HCT116 (cell line): Measurements from ENCODE around the gene LRR1. TPM values are rescaled to one million over a fixed set of nuclear protein-coding genes. Genes with fewer than 3 reads are reported as not detected.

ENCODE experiments used
- ATAC-seq: fragments of 200-7000 bp; cut with Tn5 transposase; 2 replicates; pipeline ENCODE4 v1.9.1; 2020; ENCODE audit warnings: mild to moderate bottlenecking, moderate library complexity
- BruUV-seq: library from RNA; stranded (reverse); fragments of 400-500 nt; replicated peaks from 2 replicates; lab custom pipeline; 2021; lab: Mats Ljungman, UMichigan
- CTCF ChIA-PET: fragments of 300-600 bp; sonication (Branson Sonifier 250); formaldehyde crosslinking; loops from one replicate; lab custom pipeline; 2021; ENCODE audit warnings: antibody characterized with exemption; lab: Charles Lee
- POLR2A ChIA-PET: fragments of 300-600, 350-600 bp; sonication (Branson Sonifier 250); formaldehyde crosslinking; loops from one replicate; lab custom pipeline; 2021; ENCODE audit warnings: antibody characterized with exemption; lab: Charles Lee
- RAD21 ChIA-PET, 2 experiments: fragments of 300-600 bp; sonication (Branson Sonifier 250); formaldehyde crosslinking; loops; one replicate each; lab custom pipeline; 2023; ENCODE audit warnings: low total read pairs in 2 of 2; ENCODE audit not compliant: uncharacterized antibody in 2 of 2, unreplicated experiment in 2 of 2, low non-redundant PET in 1 of 2; lab: Charles Lee
- DNase-seq: peaks from one replicate; pipeline ENCODE4 v3.0.0-alpha.2; 2010; ENCODE audit warnings: low read depth, low spot score
- H2AFZ ChIP-seq: fragments of 200-600 bp; shearing (Covaris generic), sonication (generic); 2 replicates; pipeline ENCODE4 v1.6.1; 2017; ENCODE audit warnings: low read depth, mixed run types, mixed read lengths, antibody characterized with exemption, low read length; ENCODE audit not compliant: poor library complexity, severe bottlenecking
- H3K27ac ChIP-seq: 2 replicates; pipeline ENCODE4 v1.5.1; 2012; ENCODE audit warnings: low read depth, low read length
- H3K27me3 ChIP-seq: fragments of 200-600 bp; sonication (generic); 2 replicates; pipeline ENCODE4 v1.6.1; 2016; ENCODE audit warnings: mixed run types, low read length, mixed read lengths; ENCODE audit not compliant: insufficient read depth
- H3K36me3 ChIP-seq, 2 experiments: fragments of 200-500 bp in 1 of 2; fragments of 200-600 bp in 1 of 2; sonication (Bioruptor generic) in 1 of 2; sonication (generic) in 1 of 2; 2 replicates each; pipeline versions ENCODE4 v1.5.1 to v1.6.1; 2014 to 2016; ENCODE audit warnings: low read length in 2 of 2, inconsistent platforms in 1 of 2, mixed read lengths in 1 of 2, mixed run types in 1 of 2; ENCODE audit not compliant: insufficient read depth in 2 of 2, control insufficient read depth in 1 of 2
- H3K4me1 ChIP-seq, 2 experiments: fragments of 200-600 bp in 1 of 2; sonication (generic) in 1 of 2; 2 replicates each; pipeline versions ENCODE4 v1.5.1 to v1.6.1; 2012 to 2017; ENCODE audit warnings: low read length in 2 of 2, inconsistent platforms in 1 of 2, mild to moderate bottlenecking in 1 of 2, mixed read lengths in 1 of 2, mixed run types in 1 of 2, moderate library complexity in 1 of 2; ENCODE audit not compliant: insufficient read depth in 2 of 2, control insufficient read depth in 1 of 2
- H3K4me2 ChIP-seq: fragments of 200-600 bp; sonication (generic); 2 replicates; pipeline ENCODE4 v1.6.1; 2017; ENCODE audit warnings: mixed run types, low read length, mixed read lengths
- H3K4me3 ChIP-seq, 2 experiments: fragments of 200-600 bp in 1 of 2; sonication (generic) in 1 of 2; replicated peaks in 1 of 2; 2 replicates each; pipeline ENCODE4 v1.5.1; 2011 to 2016; ENCODE audit warnings: low read length in 2 of 2, control low read depth in 1 of 2, low read depth in 1 of 2, mild to moderate bottlenecking in 1 of 2, mixed read lengths in 1 of 2, mixed run types in 1 of 2
- H3K79me2 ChIP-seq: fragments of 200-600 bp; sonication (generic); 2 replicates; pipeline ENCODE4 v1.6.1; 2017; ENCODE audit warnings: mild to moderate bottlenecking, mixed run types, low read length, moderate library complexity, mixed read lengths; ENCODE audit not compliant: insufficient read depth
- H3K9ac ChIP-seq: fragments of 200-600 bp; sonication (generic); 2 replicates; pipeline ENCODE4 v1.6.1; 2016; ENCODE audit warnings: low read length, mixed read lengths
- H3K9me2 ChIP-seq: fragments of 200-600 bp; sonication (generic), shearing (Covaris generic); 2 replicates; pipeline ENCODE4 v1.6.1; 2017; ENCODE audit warnings: mixed run types, mild to moderate bottlenecking, moderate library complexity; ENCODE audit not compliant: insufficient read depth
- H3K9me3 ChIP-seq, 2 experiments: fragments of 200-500 bp in 1 of 2; fragments of 200-600 bp in 1 of 2; sonication (Bioruptor generic) in 1 of 2; sonication (generic) in 1 of 2; 2 replicates each; pipeline ENCODE4 v1.6.1; 2014 to 2017; ENCODE audit warnings: low read length in 2 of 2, mixed read lengths in 2 of 2, inconsistent platforms in 1 of 2, low read depth in 1 of 2, mild to moderate bottlenecking in 1 of 2, mixed run types in 1 of 2, moderate library complexity in 1 of 2; ENCODE audit not compliant: control insufficient read depth in 1 of 2, insufficient read depth in 1 of 2
- H4K20me1 ChIP-seq: fragments of 200-600 bp; sonication (generic), shearing (Covaris generic); 2 replicates; pipeline ENCODE4 v1.6.1; 2017; ENCODE audit warnings: mixed run types, mild to moderate bottlenecking, moderate library complexity; ENCODE audit not compliant: insufficient read depth
- ELF1 ChIP-seq: IDR thresholded peaks from 2 replicates; pipeline ENCODE4 v1.6.1; 2012; ENCODE audit warnings: low read depth, borderline replicate concordance
- EZH2 ChIP-seq: fragments of 200-600 bp; sonication (generic); IDR thresholded peaks from 2 replicates; pipeline ENCODE4 v1.6.1; 2017; ENCODE audit warnings: antibody characterized with exemption, mixed run types
- EZH2phosphoT487 ChIP-seq: fragments of 200-600 bp; IDR thresholded peaks from 2 replicates; pipeline ENCODE4 v1.6.1; 2018; ENCODE audit warnings: antibody characterized with exemption, borderline replicate concordance
- FOSL1 ChIP-seq: IDR thresholded peaks from 2 replicates; pipeline ENCODE4 v1.6.1; 2012; ENCODE audit warnings: low read depth
- JUND ChIP-seq: IDR thresholded peaks from 2 replicates; pipeline ENCODE4 v1.6.1; 2012
- POLR2A ChIP-seq: IDR thresholded peaks from 2 replicates; pipeline ENCODE4 v1.7.0; 2011; ENCODE audit warnings: borderline replicate concordance; ENCODE audit not compliant: insufficient read depth, insufficient read length; ENCODE audit errors: extremely low read depth
- SRF ChIP-seq: IDR thresholded peaks from 2 replicates; pipeline ENCODE4 v1.6.1; 2012; ENCODE audit warnings: low read depth
- YY1 ChIP-seq: IDR thresholded peaks from 2 replicates; pipeline ENCODE4 v1.6.1; 2011; ENCODE audit warnings: low read length, low read depth, moderate library complexity, mild to moderate bottlenecking; ENCODE audit not compliant: insufficient replicate concordance; ENCODE audit errors: extremely low read depth
- ZFX ChIP-seq: fragments of 450-650 bp; IDR thresholded peaks from 2 replicates; pipeline ENCODE4 v1.6.1; 2017
- intact Hi-C: fragments of 100-400 bp; cut with micrococcal nuclease; formaldehyde crosslinking; loops from 2 replicates; pipeline ENCODE4 v1.10.0; 2022
- total RNA-seq: library from RNA; stranded (reverse); gene quantifications from one replicate; pipeline ENCODE4 v1.2.1, GENCODE V29; 2021; ENCODE audit not compliant: unreplicated experiment
- TF ChIP-seq, protein P1 (sequence below), 3 experiments: fragments of 200-600 bp in 1 of 3; sonication (generic) in 1 of 3; IDR thresholded peaks in 2 of 3; conservative IDR thresholded peaks in 1 of 3; 2 replicates each; pipeline ENCODE4 v1.5.1; 2012 to 2017; ENCODE audit warnings: low read depth in 2 of 3, low read length in 2 of 3, antibody characterized with exemption in 1 of 3, borderline replicate concordance in 1 of 3, control low read depth in 1 of 3, mild to moderate bottlenecking in 1 of 3, mixed read lengths in 1 of 3, mixed run types in 1 of 3, moderate library complexity in 1 of 3; ENCODE audit not compliant: insufficient read depth in 1 of 3

LRR1 gene
- total RNA-seq, 1 experiment from 2014 or later, result 34.6 TPM

DNA sequence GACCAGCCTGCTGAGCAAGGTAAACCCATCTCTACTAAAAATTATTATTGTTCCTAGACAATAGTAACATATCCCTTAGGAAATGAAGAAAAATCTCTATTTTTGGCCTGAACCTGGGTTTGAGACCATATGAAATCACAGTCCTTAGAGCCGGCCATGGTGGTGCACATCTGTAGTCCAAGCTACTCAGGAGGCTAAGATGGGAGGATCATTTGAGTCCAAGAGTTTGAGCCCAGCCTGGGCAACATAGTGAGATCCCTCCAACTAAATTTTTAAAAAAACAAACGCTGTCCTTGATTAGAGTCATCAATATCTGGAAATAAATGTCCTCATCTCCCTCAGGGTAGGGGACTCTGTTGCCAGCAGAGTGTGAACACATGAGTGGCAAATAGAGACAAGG lies 47.2 kb upstream of the LRR1 start:
- Histone ChIP-seq H3K4me1 (peaks cover 0 to 12% of the 10 kb centered on the region in 2 experiments; a peak in 3 of 4 replicates), H2AFZ (no peak overlapping the region), H3K27ac (no peak overlapping the region), H3K9me3 (no peaks in the 10 kb centered on the region), H3K36me3 (no peaks in the 10 kb centered on the region), H3K27me3 (no peaks in the 10 kb centered on the region), H3K79me2 (no peaks in the 10 kb centered on the region), H3K4me3 (no peak overlapping the region), H4K20me1 (no peaks in the 10 kb centered on the region), H3K9ac (no peak overlapping the region), H3K4me2 (no peak overlapping the region), H3K9me2 (no peaks in the 10 kb centered on the region)
- no TSS peak for BruUV-seq
- ChIA-PET POLR2A (no interaction called here), CTCF (interaction anchor here (1.0 to 2.9 kb wide), 2 partner anchors 51 to 90 kb away, joined by 3 to 43 read pairs; no protein-coding TSS in a partner anchor), RAD21 (no interaction called here)
- TF ChIP-seq ZFX, result no peak
- TF ChIP-seq YY1, result no peak
- no peak for TF ChIP-seq JUND
- no peak for TF ChIP-seq SRF
- no peak for TF ChIP-seq EZH2
- TF ChIP-seq, protein P1, sequence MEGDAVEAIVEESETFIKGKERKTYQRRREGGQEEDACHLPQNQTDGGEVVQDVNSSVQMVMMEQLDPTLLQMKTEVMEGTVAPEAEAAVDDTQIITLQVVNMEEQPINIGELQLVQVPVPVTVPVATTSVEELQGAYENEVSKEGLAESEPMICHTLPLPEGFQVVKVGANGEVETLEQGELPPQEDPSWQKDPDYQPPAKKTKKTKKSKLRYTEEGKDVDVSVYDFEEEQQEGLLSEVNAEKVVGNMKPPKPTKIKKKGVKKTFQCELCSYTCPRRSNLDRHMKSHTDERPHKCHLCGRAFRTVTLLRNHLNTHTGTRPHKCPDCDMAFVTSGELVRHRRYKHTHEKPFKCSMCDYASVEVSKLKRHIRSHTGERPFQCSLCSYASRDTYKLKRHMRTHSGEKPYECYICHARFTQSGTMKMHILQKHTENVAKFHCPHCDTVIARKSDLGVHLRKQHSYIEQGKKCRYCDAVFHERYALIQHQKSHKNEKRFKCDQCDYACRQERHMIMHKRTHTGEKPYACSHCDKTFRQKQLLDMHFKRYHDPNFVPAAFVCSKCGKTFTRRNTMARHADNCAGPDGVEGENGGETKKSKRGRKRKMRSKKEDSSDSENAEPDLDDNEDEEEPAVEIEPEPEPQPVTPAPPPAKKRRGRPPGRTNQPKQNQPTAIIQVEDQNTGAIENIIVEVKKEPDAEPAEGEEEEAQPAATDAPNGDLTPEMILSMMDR (IDR thresholded peaks at IDR 0.05 in 2 of 3, conservative IDR thresholded peaks at IDR 0.05 in 1 of 3; ENCODE audit: borderline replicate concordance in 1 of 3, insufficient read depth in 1 of 3, low read depth in 2 of 3, low read length in 2 of 3), result no peak
- TF ChIP-seq EZH2phosphoT487, result no peak
- TF ChIP-seq ELF1, result no peak
- intact Hi-C loops, result no loop called here
- ATAC-seq, result no peak
- no peak for DNase-seq

DNA sequence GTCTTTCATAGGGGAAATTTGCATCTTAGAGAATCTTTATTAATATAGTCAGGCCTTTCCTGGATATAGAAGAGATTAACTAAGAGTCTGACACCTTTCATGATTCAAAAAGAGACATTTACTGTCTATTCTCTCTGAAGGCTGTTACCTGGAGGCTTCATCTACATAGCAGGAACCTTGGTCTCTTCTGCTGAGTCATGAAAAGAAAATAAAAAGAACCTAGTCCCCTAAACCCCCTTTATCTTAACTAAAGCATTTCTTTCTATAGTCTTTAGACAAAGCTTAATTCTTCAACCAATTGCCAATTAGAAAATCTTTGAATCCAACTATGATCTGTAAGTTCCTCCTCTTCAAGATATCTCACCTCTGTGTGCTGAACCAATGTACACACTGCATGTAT lies 45.6 kb upstream of the LRR1 start:
- no peak overlapping the region for H3K27ac ChIP-seq
- H2AFZ ChIP-seq, result no peak overlapping the region
- no peak overlapping the region for H3K9ac ChIP-seq
- H3K4me2 ChIP-seq, result no peak overlapping the region
- no peak for TF ChIP-seq POLR2A
- TF ChIP-seq FOSL1, result no peak
- no peaks in the 10 kb centered on the region for H3K79me2 ChIP-seq
- ChIA-PET POLR2A (no interaction called here), RAD21 (no interaction called here), CTCF (interaction anchor here (1.0 kb wide), 1 partner anchor 34 kb away, joined by 3 read pairs; no protein-coding TSS in a partner anchor)
- intact Hi-C loops, result no loop called here
- no peaks in the 10 kb centered on the region for H3K9me3 ChIP-seq
- no peak for DNase-seq
- H3K36me3 ChIP-seq, result no peaks in the 10 kb centered on the region
- ATAC-seq, result no peak
- no peak overlapping the region for H3K4me3 ChIP-seq
- H3K9me2 ChIP-seq, result no peaks in the 10 kb centered on the region
- no peaks in the 10 kb centered on the region for H3K27me3 ChIP-seq
- no peaks in the 10 kb centered on the region for H4K20me1 ChIP-seq
- peaks cover 0 to 12% of the 10 kb centered on the region in 2 experiments; a peak in 3 of 4 replicates for H3K4me1 ChIP-seq
- BruUV-seq, result no TSS peak
